Esophagus mucosa (tissue), 1 donor: ENCODE data around the gene MICAL3. TPM values are rescaled to one million over a fixed set of nuclear protein-coding genes. Genes with fewer than 3 reads are reported as not detected.

ENCODE experiments used
- ATAC-seq: fragments of 200-7000 bp; cut with Tn5 transposase; one replicate; pipeline ENCODE4 v1.9.1; 2020
- total RNA-seq: library from RNA; stranded (reverse); gene quantifications from one replicate; pipeline ENCODE4 v1.2.4, GENCODE V29; 2023
- donor health status: DM: yes; HTN: yes; CAD: no.

Gene MICAL3
- total RNA-seq, 1 donor from 2014 or later: 27.3 TPM

- peak; percentile 54 for ATAC-seq
Measured at GRCh38 chr22:17786435-17787161, 237.8 kb downstream of the MICAL3 start.

GRCh38 chr22:17785185-17786184, 238.9 kb downstream of the MICAL3 start:
- peak; percentile 18 for ATAC-seq

- ATAC-seq: no peak
Measured at GRCh38 chr22:17784776-17785175, 239.6 kb downstream of the MICAL3 start.

GRCh38 chr22:17783773-17784480, 240.4 kb downstream of the MICAL3 start:
- ATAC-seq: no peak

- no peak for ATAC-seq
Measured at GRCh38 chr22:17783312-17783711, 241.0 kb downstream of the MICAL3 start.

GRCh38 chr22:17782621-17783020, 241.7 kb downstream of the MICAL3 start:
- no peak for ATAC-seq

GRCh38 chr22:17782158-17782557, 242.2 kb downstream of the MICAL3 start:
- ATAC-seq: no peak

- ATAC-seq: peak; percentile 38
Measured at GRCh38 chr22:17781319-17782031, 242.9 kb downstream of the MICAL3 start.

- ATAC-seq: no peak
Measured at GRCh38 chr22:17780741-17781318, 243.5 kb downstream of the MICAL3 start.

GRCh38 chr22:17780116-17780740, 244.1 kb downstream of the MICAL3 start:
- ATAC-seq: no peak

- no peak for ATAC-seq
Measured at GRCh38 chr22:17779286-17780115, 244.9 kb downstream of the MICAL3 start.

- ATAC-seq: no peak
Measured at GRCh38 chr22:17778412-17778976, 245.9 kb downstream of the MICAL3 start.

- ATAC-seq: no peak
Measured at GRCh38 chr22:17777717-17778044, 246.7 kb downstream of the MICAL3 start.

GRCh38 chr22:17777005-17777716, 247.2 kb downstream of the MICAL3 start:
- ATAC-seq: no peak

- ATAC-seq: no peak
Measured at GRCh38 chr22:17775781-17776465, 248.4 kb downstream of the MICAL3 start.

- ATAC-seq: no peak
Measured at GRCh38 chr22:17774926-17775685, 249.3 kb downstream of the MICAL3 start.

- ATAC-seq: peak; percentile 43
Measured at GRCh38 chr22:17774206-17774925, 250.0 kb downstream of the MICAL3 start, which contains the start of gene BID. Gene BID, minus strand, starts transcription at chr22:17774469. Its CDS starts 24,353 bp downstream, at chr22:17750116.
